GM06990 (cell line): ENCODE data around the gene ABCC5.

ENCODE experiments used
- DNase-seq: peaks from one replicate; pipeline ENCODE4 v3.0.0-alpha.2; 2011; ENCODE audit not compliant: insufficient read length; ENCODE audit errors: extremely low read depth
- H3K27me3 ChIP-seq: replicated peaks from 2 replicates; pipeline ENCODE4 v1.6.0; 2011; ENCODE audit warnings: low read length; ENCODE audit not compliant: control insufficient read depth, insufficient read depth
- H3K36me3 ChIP-seq: 2 replicates; pipeline ENCODE4 v1.5.1; 2011; ENCODE audit warnings: low read length; ENCODE audit not compliant: control insufficient read depth, insufficient read depth
- H3K4me3 ChIP-seq: replicated peaks from 2 replicates; pipeline ENCODE4 v1.5.1; 2011; ENCODE audit warnings: low read depth, mild to moderate bottlenecking, control low read depth, low read length
- TF ChIP-seq, protein P1 (sequence below): IDR thresholded peaks from 2 replicates; pipeline ENCODE4 v1.5.1; 2011; ENCODE audit warnings: low read length, control low read depth, mild to moderate bottlenecking, inconsistent platforms; ENCODE audit not compliant: insufficient read depth, poor library complexity, severe bottlenecking

ABCC5 gene

DNA sequence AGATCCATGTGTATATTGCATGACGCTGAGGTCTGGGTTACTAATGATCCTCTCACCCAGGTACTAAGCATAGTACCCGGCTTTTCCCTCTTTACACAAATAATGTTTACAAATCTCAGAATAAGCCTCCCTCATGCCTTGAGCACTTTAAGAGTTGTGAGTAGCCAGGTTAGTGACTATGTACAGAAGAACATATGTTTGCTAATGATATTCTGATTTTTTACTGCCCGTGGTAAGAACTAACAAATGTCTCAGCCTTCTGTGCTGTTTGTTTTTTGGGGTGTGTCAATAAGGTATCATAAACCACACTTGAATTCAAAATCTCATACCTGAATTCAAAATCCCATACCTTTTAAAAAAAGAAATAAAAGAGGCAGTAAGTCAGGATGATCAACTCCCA lies 59.5 kb downstream of the ABCC5 start:
- H3K36me3 ChIP-seq: no peaks in the 10 kb centered on the region; the same call in 1 of the 2 replicates
- no peak for DNase-seq
- no peaks in the 10 kb centered on the region for H3K27me3 ChIP-seq
- TF ChIP-seq, protein P1, sequence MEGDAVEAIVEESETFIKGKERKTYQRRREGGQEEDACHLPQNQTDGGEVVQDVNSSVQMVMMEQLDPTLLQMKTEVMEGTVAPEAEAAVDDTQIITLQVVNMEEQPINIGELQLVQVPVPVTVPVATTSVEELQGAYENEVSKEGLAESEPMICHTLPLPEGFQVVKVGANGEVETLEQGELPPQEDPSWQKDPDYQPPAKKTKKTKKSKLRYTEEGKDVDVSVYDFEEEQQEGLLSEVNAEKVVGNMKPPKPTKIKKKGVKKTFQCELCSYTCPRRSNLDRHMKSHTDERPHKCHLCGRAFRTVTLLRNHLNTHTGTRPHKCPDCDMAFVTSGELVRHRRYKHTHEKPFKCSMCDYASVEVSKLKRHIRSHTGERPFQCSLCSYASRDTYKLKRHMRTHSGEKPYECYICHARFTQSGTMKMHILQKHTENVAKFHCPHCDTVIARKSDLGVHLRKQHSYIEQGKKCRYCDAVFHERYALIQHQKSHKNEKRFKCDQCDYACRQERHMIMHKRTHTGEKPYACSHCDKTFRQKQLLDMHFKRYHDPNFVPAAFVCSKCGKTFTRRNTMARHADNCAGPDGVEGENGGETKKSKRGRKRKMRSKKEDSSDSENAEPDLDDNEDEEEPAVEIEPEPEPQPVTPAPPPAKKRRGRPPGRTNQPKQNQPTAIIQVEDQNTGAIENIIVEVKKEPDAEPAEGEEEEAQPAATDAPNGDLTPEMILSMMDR: no peak
- H3K4me3 ChIP-seq: no peak overlapping the region

DNA sequence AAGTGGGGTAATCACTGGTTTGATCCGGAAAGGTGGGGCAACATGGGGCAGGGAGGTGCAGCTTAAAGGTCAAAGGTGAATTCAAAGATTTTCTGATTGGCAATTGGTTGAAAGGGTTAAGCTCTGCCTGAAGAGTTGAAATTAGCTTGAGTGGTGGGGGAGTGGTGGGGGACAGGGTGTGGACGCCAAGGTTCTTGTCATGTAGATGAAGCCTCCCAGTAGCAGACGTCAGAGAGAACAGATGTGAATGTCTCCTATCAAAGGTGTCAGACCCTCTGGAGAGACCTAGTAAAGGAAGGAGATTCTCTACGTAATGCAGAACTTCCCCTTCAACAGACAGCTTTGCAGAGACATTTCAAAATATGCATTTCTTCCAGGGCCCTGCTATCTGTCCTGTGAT lies 62.8 kb downstream of the ABCC5 start:
- no peaks in the 10 kb centered on the region for H3K27me3 ChIP-seq
- no peaks in the 10 kb centered on the region for H3K36me3 ChIP-seq
- TF ChIP-seq, protein P1: no peak
- no peak for DNase-seq
- no peak overlapping the region for H3K4me3 ChIP-seq

DNA sequence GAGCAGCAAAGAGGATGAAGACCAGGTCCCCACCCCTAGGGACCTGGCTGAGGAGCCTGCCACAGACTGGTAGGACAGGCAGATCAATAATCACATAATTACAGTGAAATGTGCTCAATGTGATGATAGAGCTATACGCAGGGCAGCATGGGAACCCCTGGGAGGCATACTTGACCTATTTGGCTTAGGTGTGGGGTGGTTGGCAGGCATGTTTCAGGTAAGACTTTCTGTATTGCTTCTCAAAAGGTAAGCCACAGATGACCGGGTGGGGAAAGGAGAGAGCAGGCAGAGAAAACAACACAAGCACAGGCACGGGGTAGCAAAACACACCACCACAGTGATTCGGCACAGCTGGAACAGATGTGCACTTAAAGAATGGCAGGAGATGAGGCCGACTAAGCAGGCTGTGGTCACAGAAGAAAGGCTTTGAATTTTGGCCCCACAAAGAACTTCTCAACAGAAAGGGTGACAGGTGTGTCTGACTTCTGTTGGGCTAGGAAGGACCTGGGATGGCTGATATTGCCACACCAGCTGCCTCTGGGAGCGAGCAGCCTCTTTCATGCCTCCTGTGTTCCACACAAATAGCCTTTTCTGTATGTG lies 64.1 kb downstream of the ABCC5 start:
- H3K4me3 ChIP-seq: no peak overlapping the region
- no peaks in the 10 kb centered on the region for H3K36me3 ChIP-seq
- no peak for DNase-seq
- TF ChIP-seq, protein P1: no peak
- no peaks in the 10 kb centered on the region for H3K27me3 ChIP-seq

DNA sequence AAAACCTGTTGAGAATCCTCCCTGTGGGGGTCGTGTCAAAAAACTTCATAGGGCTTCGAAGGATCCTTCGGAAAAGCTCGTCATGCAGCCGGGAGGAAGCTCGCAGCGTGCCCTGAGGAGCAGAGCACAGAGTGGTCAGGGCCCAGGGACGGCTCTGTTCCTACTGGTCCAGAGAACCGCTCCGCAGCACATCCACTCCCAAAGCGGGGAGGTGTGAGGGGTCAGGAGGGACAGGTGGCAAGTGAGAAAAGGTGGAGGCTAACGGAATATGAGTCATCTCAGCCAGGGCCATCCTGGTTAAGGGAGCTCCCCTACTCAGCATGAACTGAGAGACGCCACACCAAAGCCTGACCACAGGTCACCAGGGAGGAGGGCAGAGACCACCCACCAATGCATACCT lies 66.2 kb downstream of the ABCC5 start:
- no peaks in the 10 kb centered on the region for H3K36me3 ChIP-seq
- no peak overlapping the region for H3K4me3 ChIP-seq
- TF ChIP-seq, protein P1: no peak
- no peak for DNase-seq
- H3K27me3 ChIP-seq: no peaks in the 10 kb centered on the region

DNA sequence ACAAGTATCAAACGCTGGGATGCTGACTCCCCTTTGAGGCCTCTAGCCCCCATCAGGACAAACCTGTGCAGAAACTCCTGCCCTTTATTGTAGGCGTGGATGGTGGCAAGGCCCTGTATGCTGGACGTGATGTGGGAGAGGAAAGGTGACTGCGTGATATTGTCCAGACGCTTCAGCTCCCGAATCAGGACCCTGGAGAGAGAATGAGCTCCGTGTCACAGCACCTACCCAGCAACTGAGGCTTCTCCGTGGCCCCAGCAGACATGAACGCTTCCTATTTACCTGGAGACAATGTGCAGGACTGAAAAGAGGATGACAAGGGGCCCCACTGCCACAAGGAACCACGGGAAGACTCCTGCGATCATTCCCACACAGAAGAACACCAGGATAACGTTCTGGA lies 68.0 kb downstream of the ABCC5 start:
- Histone ChIP-seq H3K4me3 (no peak overlapping the region), H3K27me3 (no peaks in the 10 kb centered on the region), H3K36me3 (no peaks in the 10 kb centered on the region)
- TF ChIP-seq, protein P1: no peak
- DNase-seq: no peak

DNA sequence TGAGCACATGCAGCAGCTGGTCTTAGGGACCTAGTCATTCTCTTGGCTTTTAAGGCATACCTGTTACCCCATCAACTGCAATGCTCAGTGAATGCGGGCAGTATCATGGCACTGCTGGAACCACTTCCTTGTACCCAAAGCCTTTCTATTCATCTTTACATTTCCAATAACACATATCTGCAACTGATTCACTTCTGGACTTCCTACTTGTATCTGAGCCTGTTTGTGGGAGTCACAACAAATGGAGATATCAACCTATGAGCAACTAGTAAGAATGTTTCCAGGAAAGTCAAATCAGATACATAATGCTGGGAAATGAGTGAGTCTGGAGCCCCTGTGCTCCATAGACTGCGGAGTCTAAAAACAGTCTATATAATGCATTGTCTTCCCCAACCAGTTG lies 71.6 kb downstream of the ABCC5 start:
- H3K27me3 ChIP-seq: no peaks in the 10 kb centered on the region
- DNase-seq: no peak
- H3K36me3 ChIP-seq: peaks cover 1% of the 10 kb centered on the region; the same call in 1 of the 2 replicates
- TF ChIP-seq, protein P1: no peak
- no peak overlapping the region for H3K4me3 ChIP-seq
